ENCODE results near the gene ASCC1. TPM values are rescaled to one million over a fixed set of nuclear protein-coding genes. Genes with fewer than 3 reads are reported as not detected.
"Not testable (repeated sequence)": the region's sequence is repeated elsewhere in the genome, so short reads cannot be mapped to it uniquely, and the experiment has no call there.

The ASCC1 gene
- polyA plus RNA-seq, 1 donor: 22.8 TPM

DNA sequence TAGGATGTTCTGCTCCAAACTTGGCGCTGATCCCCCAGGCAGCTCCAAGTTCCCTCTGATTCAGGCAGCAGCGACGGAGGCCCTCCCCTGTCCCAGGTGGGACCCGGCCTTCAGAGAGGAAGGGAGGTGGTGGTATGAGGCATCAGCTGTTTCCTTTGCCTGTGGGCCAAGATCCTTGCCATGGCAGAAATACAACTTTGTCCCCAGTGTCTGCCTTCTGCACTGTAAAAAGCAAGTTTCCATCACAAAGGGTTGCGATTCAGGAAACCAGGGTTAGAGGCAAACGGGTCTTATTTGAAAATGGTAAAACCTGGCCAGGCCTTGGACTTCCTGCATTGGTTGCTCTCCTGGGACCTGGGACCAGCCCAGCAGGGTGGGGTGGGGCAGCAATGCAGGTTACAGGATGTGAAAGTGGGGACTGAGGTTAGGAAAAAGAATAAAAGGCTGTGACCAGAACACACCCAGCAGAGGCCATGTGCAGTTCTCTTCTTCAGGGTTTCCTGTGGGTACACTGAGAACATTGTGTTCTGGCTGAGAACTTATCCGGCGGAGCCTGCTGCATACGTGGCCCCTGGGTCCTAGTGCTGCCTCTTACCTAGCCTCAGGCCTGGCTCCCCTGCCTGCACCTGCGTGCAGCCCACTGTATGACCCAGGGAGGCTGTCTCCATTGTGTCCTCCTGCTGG is 32.5 kb upstream of the ASCC1 start:
- DNase-seq: peak; percentile 90

- no peak for DNase-seq
These were observed 30.0 kb upstream of the ASCC1 start for GRCh38 chr10:72245949-72246525.

GRCh38 chr10:72244573-72245038 is 28.5 kb upstream of the ASCC1 start:
- DNase-seq: no peak

DNA sequence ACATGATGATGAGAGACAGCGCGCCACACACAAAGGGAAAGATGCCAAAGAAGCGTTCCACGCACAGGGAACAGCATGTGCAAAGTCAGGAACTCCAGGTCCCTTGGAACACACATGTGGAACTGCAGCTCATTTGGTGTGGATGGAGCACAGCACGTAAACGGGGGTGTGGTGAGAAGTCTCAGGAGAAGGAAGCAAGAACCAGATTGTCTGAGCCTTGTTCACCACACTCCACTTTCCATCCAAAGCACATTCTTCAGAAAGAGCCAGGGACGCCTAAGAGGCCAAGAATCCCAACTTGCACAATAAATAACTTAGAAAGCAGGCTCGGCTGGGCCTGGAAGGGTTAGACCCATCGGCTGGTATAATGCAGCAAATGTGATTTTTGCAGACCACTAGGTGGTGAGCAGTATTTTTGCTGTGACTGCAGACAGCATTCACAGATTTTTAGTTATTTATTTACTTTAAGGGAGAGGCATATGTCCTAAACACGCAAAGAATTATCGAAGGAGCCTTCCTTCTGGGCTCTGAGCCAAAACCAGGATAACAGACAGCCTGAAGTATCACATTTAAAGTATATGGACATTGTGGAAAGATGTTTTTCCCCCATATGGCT is 27.9 kb upstream of the ASCC1 start:
- DNase-seq: peak; percentile 65

DNA sequence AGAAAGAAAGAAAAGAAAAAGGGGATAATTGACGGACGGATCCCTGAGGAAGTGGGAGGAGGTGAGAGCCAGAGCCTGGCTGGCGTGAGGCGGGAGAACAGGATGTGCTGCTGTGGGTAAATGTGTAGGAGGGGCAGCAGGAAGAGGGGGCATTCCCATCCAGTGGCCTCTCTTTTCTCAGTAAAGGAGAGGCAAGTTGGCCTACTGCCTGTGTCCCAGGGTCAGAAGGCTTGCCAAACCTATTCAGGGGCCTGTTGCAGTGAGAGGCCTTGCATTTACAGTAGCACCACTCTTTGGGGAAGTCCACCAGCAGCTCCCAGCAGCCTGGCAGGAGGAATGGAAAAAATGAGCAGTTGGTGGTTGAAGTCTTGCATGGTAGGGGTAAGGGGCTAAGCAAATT is 26.6 kb upstream of the ASCC1 start:
- DNase-seq: peak; percentile 69

GRCh38 chr10:72241691-72242252 is 25.7 kb upstream of the ASCC1 start:
- DNase-seq: no peak

- no peak for DNase-seq
These were observed 24.3 kb upstream of the ASCC1 start for GRCh38 chr10:72240371-72240770.

DNA sequence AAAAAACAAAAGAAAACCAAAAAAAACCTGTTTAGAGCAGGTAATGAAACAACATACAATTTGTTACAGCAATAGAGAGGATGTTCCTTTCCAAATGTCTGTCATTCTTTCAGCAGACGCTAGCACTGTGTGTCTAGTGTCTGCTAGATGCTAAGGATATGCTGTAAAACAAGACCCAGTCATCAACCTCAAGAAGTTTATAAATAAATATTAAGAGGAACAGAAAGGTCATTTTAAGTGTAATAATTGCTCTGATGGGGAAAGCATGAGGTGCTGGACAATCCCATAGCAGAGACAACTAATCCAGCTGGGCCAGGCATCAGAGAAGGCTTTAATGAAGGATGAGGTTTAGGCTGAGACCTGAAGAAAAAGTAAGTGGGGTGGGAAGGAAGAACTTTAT is 23.3 kb upstream of the ASCC1 start:
- DNase-seq: no peak

GRCh38 chr10:72238392-72239175 is 22.5 kb upstream of the ASCC1 start:
- DNase-seq: no peak

GRCh38 chr10:72235544-72236279 is 19.6 kb upstream of the ASCC1 start:
- DNase-seq: no peak

- DNase-seq: no peak
These were observed 18.6 kb upstream of the ASCC1 start for GRCh38 chr10:72234560-72235095.

DNA sequence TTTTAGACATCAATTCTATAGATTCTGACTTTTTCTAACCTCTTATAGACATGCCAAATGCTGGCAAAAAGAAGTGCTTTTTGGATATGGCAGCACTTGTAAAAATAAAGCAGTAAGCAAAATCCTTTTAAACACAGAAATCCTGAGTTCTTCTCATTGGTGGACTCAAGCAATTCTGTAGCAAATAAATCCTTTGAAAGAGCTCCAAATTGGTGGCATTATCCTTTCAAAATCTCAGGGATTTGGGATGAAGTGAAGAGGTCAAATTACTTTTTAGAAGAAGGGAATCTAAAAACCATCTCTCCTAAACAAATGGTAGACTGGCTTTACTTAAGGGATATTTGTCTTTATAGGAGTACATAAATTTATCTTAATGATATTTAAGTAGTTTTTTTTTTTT is 17.5 kb upstream of the ASCC1 start:
- no peak for DNase-seq

- DNase-seq: no peak
These were observed 13.5 kb upstream of the ASCC1 start for GRCh38 chr10:72229261-72230251.

DNA sequence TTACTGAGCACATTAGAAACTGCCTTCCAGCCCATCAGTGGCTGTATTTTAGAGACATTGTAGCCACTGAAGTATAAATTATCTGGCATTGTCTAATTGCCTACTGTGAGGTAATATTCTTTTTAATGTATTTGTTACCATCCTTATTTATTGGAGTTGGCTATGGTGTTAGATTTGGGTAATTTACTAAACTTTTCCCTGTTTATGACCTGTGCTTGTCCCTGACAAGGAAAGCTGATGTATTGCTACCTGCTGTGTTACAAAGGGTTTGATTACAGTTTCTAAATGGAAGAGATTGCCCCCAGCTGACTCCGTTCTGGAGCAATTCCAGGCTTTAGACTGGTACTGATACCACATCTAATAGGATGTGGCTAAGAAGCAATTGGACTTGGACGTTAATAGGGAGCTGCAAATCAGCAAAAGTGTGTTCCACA is 12.3 kb upstream of the ASCC1 start:
- no peak for DNase-seq

- DNase-seq: no peak
These were observed 11.8 kb upstream of the ASCC1 start for GRCh38 chr10:72227826-72228225.

GRCh38 chr10:72226418-72227027 is 10.4 kb upstream of the ASCC1 start:
- DNase-seq: no peak

DNA sequence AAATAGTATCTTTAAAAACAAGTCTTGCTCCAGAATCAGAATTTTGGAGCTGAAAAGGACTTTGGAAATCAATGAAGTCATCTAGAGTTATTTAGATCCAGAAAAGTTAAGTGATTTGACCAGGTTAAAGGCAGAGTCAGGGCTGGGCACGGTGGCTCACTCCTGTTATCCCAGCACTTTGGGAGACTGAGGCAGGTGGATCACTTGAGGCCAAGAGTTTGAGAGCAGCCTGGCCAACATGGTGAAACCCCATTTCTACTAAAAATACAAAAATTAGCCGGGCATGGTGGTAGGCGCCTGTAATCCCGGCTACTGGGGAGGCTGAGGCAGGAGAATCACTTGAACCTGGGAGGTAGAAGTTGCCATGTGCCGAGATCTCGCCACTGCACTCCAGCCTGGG is 8.1 kb upstream of the ASCC1 start:
- not testable (repeated sequence) for DNase-seq

DNA sequence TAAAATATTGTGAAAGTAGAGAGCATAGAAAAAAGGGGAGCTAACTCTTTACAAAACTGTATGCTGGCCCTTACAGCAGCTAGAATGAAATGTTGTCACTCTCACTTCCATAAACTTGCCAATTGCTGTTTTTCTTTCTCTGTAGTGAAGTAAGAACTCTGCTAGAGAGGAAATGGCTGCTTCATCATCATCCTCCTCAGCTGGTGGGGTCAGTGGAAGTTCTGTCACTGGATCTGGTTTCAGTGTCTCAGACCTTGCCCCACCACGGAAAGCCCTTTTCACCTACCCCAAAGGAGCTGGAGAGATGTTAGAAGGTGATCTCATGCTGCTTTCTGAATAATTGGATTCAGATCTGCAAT is 7.6 kb upstream of the ASCC1 start:
- DNase-seq: no peak

GRCh38 chr10:72221278-72221677 is 5.2 kb upstream of the ASCC1 start:
- DNase-seq: no peak

DNA sequence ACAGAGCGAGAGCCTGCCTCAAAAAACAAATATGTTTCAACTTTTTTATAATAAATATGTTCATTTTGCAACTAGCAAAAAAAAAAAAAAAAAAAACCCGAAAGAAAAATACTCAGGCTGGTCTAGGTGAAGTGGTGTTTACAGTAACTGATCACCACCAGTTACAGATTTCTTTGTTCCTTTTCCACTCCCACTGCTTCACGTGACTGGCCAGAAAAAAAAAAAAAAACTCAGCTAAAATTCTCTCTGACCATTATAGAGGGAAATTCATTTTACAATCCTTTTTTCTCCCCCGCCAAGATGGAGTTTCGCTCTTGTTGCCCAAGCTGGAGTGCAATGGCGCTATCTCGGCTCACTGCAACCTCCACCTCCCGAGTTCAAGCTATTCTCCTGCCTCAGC is 4.6 kb upstream of the ASCC1 start:
- no peak for DNase-seq

Data from hindlimb muscle (tissue), 1 donor.